Measurements from ENCODE around the gene PLEKHO2. TPM values are rescaled to one million over a fixed set of nuclear protein-coding genes. Genes with fewer than 3 reads are reported as not detected.

Gene PLEKHO2
- total RNA-seq, 4 donors from 2014 or later, result 2.0 to 5.4 (median 3.3) TPM

GRCh38 chr15:64878705-64879104 is 37.0 kb downstream of the PLEKHO2 start:
- ATAC-seq (no peak), DNase-seq (peak in 1 of 2 donors; percentile 42)
- Histone ChIP-seq H3K9me3 (no peaks in the 10 kb centered on the region), H3K36me3 (no peaks in the 10 kb centered on the region), H3K27me3 (no peaks in the 10 kb centered on the region), H3K4me1 (no peaks in the 10 kb centered on the region), H3K27ac (peak overlapping the region; percentile 41 to 65 (median 54)), H3K4me3 (no peak overlapping the region)
- TF ChIP-seq POLR2A (IDR thresholded peaks at IDR 0.05), result no peak
- TF ChIP-seq, protein P1, sequence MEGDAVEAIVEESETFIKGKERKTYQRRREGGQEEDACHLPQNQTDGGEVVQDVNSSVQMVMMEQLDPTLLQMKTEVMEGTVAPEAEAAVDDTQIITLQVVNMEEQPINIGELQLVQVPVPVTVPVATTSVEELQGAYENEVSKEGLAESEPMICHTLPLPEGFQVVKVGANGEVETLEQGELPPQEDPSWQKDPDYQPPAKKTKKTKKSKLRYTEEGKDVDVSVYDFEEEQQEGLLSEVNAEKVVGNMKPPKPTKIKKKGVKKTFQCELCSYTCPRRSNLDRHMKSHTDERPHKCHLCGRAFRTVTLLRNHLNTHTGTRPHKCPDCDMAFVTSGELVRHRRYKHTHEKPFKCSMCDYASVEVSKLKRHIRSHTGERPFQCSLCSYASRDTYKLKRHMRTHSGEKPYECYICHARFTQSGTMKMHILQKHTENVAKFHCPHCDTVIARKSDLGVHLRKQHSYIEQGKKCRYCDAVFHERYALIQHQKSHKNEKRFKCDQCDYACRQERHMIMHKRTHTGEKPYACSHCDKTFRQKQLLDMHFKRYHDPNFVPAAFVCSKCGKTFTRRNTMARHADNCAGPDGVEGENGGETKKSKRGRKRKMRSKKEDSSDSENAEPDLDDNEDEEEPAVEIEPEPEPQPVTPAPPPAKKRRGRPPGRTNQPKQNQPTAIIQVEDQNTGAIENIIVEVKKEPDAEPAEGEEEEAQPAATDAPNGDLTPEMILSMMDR (IDR thresholded peaks at IDR 0.05 in 4 of 5, conservative IDR thresholded peaks at IDR 0.05 in 1 of 5), result no peak
- intact Hi-C loops (cut with DNase I; ENCODE audit: low total_unique reads), result no loop called here
- in situ Hi-C loops (cut with MboI; ENCODE audit: low sequenced_read_pairs in 4 of 4), result no loop called here

- Histone ChIP-seq H3K9me3 (no peaks in the 10 kb centered on the region), H3K36me3 (no peaks in the 10 kb centered on the region), H3K4me3 (no peak overlapping the region), H3K4me1 (no peaks in the 10 kb centered on the region), H3K27ac (peak overlapping the region in 2 of 4 donors; percentile 25 to 34), H3K27me3 (no peaks in the 10 kb centered on the region)
- TF ChIP-seq, protein P1 (IDR thresholded peaks at IDR 0.05 in 4 of 5, conservative IDR thresholded peaks at IDR 0.05 in 1 of 5), result no peak
- DNase-seq (no peak), ATAC-seq (peak; percentile 29 to 32)
- in situ Hi-C loops (cut with MboI; ENCODE audit: low sequenced_read_pairs in 4 of 4) (no loop called here), intact Hi-C loops (cut with DNase I; ENCODE audit: low total_unique reads) (no loop called here)
Measured at GRCh38 chr15:64883100-64883581, 41.4 kb downstream of the PLEKHO2 start.

DNA sequence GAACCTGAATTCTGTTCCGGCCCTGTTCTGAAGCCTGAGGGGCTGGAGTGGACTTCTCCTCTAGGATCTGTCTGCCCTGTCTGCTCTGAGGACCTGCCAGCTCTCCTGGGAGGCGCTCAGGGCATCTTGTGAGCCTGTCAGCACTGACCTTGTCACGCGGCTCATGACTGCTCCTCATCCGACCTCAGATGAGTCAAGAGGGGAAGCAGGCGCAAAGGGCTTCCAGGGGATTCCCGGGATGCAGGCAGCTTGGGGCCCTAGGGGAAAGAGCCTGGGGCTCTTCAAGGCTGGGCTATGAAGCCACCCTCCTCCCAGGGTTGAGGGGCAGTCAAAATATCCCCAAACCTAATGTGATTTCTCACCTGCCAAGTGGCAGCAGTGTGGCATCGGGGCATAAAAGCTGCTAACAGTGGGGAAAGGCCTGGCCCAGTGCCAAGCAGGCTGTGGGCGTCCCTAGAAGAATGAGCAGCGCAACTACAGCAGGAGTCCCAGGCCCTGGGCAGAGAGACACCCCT is 42.3 kb downstream of the PLEKHO2 start:
- peak; percentile 48 to 57 for DNase-seq
- H3K4me3 ChIP-seq, result no peak overlapping the region
- TF ChIP-seq, protein P1 (IDR thresholded peaks at IDR 0.05 in 4 of 5, conservative IDR thresholded peaks at IDR 0.05 in 1 of 5), result no peak
- peak in 1 of 2 donors; percentile 10 for TF ChIP-seq POLR2A (IDR thresholded peaks at IDR 0.05)
- no peaks in the 10 kb centered on the region for H3K36me3 ChIP-seq
- H3K9me3 ChIP-seq, result no peaks in the 10 kb centered on the region
- H3K27me3 ChIP-seq, result no peaks in the 10 kb centered on the region
- H3K4me1 ChIP-seq, result no peaks in the 10 kb centered on the region
- peak; percentile 63 to 73 for ATAC-seq
- intact Hi-C loops (cut with DNase I; ENCODE audit: low total_unique reads) (no loop called here), in situ Hi-C loops (cut with MboI; ENCODE audit: low sequenced_read_pairs in 4 of 4) (no loop called here)
- peak overlapping the region in 3 of 4 donors; percentile 18 to 46 (median 34) for H3K27ac ChIP-seq

GRCh38 chr15:64884679-64885078 is 43.0 kb downstream of the PLEKHO2 start:
- DNase-seq (no peak), ATAC-seq (no peak)
- no peaks in the 10 kb centered on the region for H3K9me3 ChIP-seq
- TF ChIP-seq, protein P1 (IDR thresholded peaks at IDR 0.05 in 4 of 5, conservative IDR thresholded peaks at IDR 0.05 in 1 of 5), result no peak
- TF ChIP-seq POLR2A (IDR thresholded peaks at IDR 0.05), result no peak
- no peak overlapping the region for H3K27ac ChIP-seq
- no peaks in the 10 kb centered on the region for H3K4me1 ChIP-seq
- no peaks in the 10 kb centered on the region for H3K27me3 ChIP-seq
- no peaks in the 10 kb centered on the region for H3K36me3 ChIP-seq
- in situ Hi-C loops (cut with MboI; ENCODE audit: low sequenced_read_pairs in 4 of 4) (no loop called here), intact Hi-C loops (cut with DNase I; ENCODE audit: low total_unique reads) (no loop called here)
- H3K4me3 ChIP-seq, result no peak overlapping the region

DNA sequence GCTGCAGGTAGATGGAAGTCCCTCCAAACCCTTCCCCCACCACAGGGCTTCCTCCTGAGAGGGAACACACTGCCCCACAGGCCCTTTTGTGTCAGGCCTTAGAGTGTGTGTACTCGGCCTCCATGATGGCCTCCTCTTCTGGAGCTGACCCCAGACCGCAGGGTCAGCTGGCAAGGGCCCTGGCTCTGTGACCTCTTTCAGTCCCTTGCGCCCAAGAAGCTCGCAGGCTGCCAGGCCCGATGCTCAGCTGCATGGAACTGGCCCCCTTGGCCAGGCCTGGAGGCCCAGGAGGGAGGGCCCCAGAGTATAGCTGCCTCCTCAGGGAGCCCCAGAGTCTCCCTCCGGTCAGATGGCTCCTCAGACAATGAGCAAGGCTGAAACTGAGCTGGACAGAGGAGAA is 46.6 kb downstream of the PLEKHO2 start:
- intact Hi-C loops (cut with DNase I; ENCODE audit: low total_unique reads) (no loop called here), in situ Hi-C loops (cut with MboI; ENCODE audit: low sequenced_read_pairs in 4 of 4) (no loop called here)
- ATAC-seq (no peak), DNase-seq (no peak)
- H3K27me3 ChIP-seq, result no peaks in the 10 kb centered on the region
- H3K4me1 ChIP-seq, result peaks cover under 1 to 2% of the 10 kb centered on the region in 2 donors
- H3K9me3 ChIP-seq, result no peaks in the 10 kb centered on the region
- no peak for TF ChIP-seq POLR2A (IDR thresholded peaks at IDR 0.05)
- TF ChIP-seq, protein P1 (IDR thresholded peaks at IDR 0.05 in 4 of 5, conservative IDR thresholded peaks at IDR 0.05 in 1 of 5), result no peak
- H3K4me3 ChIP-seq, result no peak overlapping the region
- no peak overlapping the region for H3K27ac ChIP-seq
- no peaks in the 10 kb centered on the region for H3K36me3 ChIP-seq
